HG03097 (cell line): Measurements from ENCODE around the gene GGNBP2.
"Not testable (repeated sequence)": the region's sequence is repeated elsewhere in the genome, so short reads cannot be mapped to it uniquely, and the experiment has no call there.

Source experiments
- ATAC-seq: cut with Tn5 transposase; IDR thresholded peaks from one replicate; pipeline ENCODE4 v1.9.1; 2021; ENCODE audit not compliant: unreplicated experiment, low FRiP score

Gene GGNBP2, protein sequence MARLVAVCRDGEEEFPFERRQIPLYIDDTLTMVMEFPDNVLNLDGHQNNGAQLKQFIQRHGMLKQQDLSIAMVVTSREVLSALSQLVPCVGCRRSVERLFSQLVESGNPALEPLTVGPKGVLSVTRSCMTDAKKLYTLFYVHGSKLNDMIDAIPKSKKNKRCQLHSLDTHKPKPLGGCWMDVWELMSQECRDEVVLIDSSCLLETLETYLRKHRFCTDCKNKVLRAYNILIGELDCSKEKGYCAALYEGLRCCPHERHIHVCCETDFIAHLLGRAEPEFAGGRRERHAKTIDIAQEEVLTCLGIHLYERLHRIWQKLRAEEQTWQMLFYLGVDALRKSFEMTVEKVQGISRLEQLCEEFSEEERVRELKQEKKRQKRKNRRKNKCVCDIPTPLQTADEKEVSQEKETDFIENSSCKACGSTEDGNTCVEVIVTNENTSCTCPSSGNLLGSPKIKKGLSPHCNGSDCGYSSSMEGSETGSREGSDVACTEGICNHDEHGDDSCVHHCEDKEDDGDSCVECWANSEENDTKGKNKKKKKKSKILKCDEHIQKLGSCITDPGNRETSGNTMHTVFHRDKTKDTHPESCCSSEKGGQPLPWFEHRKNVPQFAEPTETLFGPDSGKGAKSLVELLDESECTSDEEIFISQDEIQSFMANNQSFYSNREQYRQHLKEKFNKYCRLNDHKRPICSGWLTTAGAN

GRCh38 chr17:36544307-36545076 lies at the start of gene GGNBP2:
Gene GGNBP2 (plus strand): TSS chr17:36544919. CDS start chr17:36545725, 806 bp downstream.
- ATAC-seq = peak; percentile 46

DNA sequence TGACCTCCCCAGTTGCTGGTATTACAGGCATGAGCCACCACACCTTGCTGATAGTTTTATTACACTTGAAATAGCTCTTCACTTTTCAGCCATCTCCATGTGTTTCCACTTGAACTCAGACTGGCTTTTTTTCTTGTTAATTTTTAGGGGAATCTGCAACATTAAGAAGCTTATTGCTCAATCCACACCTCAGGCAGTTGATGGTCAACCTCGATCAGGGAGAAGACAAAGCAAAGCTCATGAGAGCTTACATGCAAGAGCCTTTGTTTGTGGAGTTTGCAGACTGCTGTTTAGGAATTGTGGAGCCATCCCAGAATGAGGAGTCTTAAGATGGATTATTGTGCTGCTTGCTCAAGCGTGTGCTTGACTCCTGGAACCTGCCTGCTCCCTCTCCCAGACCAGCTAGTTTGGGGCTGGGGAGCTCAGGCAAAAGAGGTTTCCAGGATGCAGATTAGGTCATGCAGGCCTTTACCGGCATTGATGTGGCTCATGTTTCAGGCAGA lies 49.6 kb upstream of the GGNBP2 start:
- ATAC-seq = no peak

DNA sequence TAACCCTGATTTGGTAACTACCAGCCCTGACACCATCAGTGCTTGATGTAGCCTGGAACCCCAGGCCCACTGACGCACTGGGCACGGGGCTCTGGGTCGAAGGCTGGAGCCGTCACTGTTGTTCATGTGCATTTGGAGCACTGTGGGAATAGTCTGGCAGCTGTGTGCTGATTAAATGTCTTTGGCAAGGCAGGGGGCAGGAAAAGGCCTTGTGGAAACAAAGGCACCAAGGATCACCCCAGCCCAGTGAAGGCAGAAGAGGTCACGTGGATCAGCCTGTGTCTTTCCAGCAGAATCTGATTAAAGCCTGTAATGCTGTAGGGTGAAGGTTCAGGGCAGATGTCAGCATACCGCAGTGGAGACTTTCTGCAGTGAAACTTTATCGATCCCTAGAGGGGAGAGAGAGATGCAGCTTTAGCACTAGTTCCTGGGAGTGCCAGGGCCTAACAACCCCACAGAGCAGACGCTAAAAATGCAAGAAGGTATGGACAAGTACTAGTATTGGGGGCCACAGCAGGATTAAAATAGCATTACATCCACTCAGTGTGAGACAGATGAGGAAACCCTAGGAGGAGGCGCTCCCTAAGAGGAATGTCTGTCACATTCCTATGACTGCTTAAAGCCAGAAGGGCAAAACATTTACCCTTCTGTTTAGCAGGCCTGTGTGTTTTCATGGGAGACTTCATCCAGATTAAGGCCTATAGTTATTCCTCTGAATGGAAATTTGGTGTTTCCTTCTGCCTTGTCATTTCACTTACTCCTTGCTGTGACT lies 48.5 kb upstream of the GGNBP2 start:
- ATAC-seq = no peak

- ATAC-seq = no peak
These were observed 46.6 kb upstream of the GGNBP2 start for GRCh38 chr17:36498155-36498554.

DNA sequence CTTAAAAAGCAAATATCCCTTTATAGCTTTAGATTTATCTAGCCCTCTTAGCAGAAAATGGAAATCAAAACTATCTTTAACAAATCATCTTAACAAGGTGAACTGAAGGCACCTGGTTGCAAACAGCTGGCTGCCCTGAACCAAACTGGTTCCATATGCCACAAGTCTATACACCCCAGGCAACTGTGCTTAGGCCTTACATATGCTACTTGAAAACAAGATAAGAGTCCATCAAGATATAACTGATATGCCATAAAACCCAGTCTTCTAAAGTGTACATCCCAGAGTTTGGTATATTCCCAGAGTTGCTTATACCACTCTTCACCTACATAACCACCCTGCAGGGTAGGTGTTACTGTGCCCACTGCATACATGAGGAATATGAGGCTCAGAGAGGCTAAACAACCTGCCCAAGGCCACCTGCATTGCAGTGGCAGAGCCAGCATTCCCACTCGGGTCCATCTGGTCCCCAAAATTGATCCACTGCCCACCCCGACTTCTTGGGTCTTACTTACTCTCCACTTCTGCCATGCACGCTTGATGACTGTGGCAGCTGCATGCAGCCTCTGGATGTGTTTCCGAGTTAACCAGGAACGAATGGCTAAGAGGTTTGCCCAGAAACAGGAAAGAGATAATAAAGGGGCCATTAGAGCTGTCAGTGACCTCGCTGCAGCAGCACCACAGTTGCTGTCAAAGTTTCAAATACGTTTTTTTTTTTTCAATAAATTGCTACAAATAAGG lies 46.0 kb upstream of the GGNBP2 start:
- ATAC-seq = no peak

DNA sequence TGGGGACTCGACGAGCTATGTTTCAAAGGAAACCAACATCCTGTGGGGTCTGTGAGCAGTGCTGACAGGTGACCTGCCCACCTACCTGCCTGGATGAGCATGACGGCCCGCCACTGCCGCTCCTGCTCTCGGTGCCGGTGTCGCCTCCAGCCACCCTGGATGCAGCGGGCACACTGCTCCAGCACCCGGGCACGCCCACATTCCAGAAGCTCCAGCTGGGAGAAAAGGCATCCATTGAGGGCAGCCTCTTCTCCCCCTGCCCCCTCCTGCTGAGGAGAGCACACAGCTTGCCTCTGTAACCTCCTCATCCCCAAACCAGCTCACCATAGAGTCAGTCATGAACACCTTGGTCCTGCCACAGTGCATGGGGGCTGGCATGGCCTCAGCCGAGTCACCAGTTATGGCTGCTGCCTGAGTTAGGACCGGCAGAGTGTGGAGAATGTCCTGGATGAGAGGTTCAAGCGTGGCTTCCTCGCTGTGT lies 43.9 kb upstream of the GGNBP2 start:
- ATAC-seq = no peak

- ATAC-seq = no peak
These were observed 43.4 kb upstream of the GGNBP2 start for GRCh38 chr17:36501351-36501750.

GRCh38 chr17:36501963-36502362 lies 42.8 kb upstream of the GGNBP2 start:
- ATAC-seq = no peak

DNA sequence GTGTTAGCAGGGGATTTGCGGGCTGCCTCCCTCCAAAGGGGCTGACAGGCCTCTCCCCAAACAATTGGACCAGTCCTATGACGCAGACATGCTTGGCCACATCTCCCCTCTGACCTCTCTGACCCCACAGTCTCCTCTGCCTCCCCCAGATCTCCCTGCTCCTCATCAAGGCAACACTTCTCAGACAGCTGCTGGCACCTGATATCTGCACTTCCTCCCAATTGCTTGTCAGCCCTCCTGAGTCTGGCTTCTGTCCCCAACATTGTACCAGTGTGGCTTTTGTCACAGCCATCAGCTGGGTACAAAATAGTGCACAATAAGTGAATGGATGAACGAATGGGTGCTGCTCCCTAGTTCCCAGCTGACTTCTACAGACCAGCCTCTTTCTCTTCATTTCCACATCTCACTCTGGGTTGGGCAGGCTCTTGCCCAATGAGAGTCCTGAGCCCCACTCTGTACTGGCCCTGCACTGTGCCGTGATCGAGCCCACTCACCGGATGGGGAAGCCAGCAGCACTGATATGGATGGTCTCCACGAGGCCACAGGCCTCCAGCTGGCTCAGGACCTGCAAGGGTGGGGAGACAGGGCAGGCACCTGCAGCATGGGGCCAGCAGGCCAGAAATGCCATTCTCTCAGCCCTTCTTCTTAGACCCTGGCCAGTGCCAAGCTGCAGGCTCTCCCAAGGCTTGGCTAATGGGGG lies 41.1 kb upstream of the GGNBP2 start:
- no peak for ATAC-seq

DNA sequence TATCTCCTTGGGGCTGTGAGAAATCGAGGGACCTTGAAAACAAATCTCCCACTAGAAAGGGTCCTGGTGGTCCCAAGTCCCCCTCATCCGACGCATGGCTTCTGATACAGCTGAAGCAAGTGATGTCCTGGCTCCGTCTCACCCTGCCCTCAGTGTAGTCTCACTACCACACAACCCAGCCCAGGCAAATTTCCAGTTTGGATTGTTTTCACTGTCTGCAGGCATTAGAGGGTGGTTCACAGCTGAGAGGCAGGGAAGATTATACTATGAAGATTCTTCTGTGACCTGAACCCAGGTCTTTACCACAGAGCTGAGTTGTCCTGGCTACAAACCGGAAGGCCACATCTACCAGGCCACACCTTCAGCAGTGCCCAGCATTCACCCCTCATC lies 40.6 kb upstream of the GGNBP2 start:
- no peak for ATAC-seq

- ATAC-seq = no peak
These were observed 39.5 kb upstream of the GGNBP2 start for GRCh38 chr17:36505171-36505570.

GRCh38 chr17:36506249-36506826 lies 38.4 kb upstream of the GGNBP2 start:
- no peak for ATAC-seq

GRCh38 chr17:36506831-36507230 lies 37.9 kb upstream of the GGNBP2 start:
- ATAC-seq = no peak

DNA sequence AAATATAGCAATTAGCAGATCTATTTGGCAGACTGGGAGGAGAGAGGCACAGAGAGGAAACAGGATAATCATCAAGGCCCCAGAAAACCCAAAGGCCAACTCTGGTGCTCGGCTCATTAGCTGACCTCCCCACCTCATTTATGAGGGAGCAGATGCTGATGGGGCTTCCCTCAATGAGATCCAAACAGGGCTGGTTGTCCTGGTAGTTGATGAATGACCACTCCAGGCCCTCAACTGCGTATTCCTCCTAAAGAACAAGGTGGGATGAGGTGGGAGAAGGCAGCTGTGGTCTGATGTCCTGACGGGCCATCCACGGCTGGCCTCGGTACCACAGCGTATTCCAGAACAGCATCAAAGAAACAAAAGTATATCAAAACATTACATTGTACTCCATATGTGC lies 37.5 kb upstream of the GGNBP2 start:
- ATAC-seq = no peak

GRCh38 chr17:36508439-36508838 lies 36.3 kb upstream of the GGNBP2 start:
- ATAC-seq = not testable (repeated sequence)

GRCh38 chr17:36509272-36509985 lies 35.3 kb upstream of the GGNBP2 start:
- no peak for ATAC-seq

DNA sequence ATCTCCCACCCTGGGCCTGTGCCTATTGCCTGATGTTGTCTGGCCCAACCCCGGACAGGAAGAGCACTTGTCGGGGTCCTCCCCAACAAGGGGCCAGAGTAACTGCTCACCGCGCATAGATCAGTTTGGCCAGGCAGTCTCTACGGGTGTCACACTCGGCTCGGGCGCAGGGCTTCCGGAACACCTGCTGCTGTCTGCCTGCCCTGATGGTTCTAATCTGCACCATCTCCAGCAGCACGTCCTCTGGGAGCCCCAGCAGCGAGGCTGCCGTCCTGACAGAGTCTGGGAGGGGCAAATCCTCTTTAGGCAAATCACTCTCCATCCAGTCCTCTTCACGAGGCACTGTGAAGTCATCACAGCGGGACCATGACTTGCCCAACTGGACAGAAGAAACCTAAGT lies 34.1 kb upstream of the GGNBP2 start:
- ATAC-seq = no peak

DNA sequence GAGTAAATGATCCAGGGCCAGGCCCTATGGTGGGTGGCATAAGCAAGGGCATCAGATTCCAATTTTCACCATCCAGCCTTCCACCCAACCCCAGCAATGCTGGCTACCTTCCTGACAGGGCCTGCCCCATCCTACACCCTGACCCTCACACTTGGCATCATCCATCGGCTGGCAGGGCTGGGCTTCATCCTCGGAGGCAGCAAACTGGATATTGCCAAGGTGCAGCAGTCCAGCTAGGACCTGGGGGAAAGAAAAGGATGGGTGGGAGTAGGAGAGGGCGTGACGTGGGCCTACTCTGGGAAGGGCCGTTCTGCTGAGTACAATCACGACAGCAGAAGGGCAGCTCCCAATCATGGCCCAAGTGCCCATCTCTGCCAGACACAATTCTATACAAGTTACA lies 33.5 kb upstream of the GGNBP2 start:
- no peak for ATAC-seq
